Measurements from ENCODE around the gene GPR35. TPM values are rescaled to one million over a fixed set of nuclear protein-coding genes. Genes with fewer than 3 reads are reported as not detected.
A peak's percentile ranks its signal among the peaks of the same experiment; 100 is the strongest.

Gene GPR35
- total and polyA plus RNA-seq, 2 of the 13 experiments (the other 11 are each of a cell fraction or from before 2014, with no cell fraction given), result 27.1 to 44.2 TPM

- TF ChIP-seq TFAP4 (IDR thresholded peaks at IDR 0.05; ENCODE audit: borderline replicate concordance, low read depth) (peak; percentile 56; the same call in 1 of the 2 replicates), CAMTA2 (CRISPR knock-in tag; IDR thresholded peaks at IDR 0.05; ENCODE audit: borderline replicate concordance) (peak; percentile 65; the same call in 1 of the 2 replicates), SOX5 (CRISPR knock-in tag; IDR thresholded peaks at IDR 0.05; ENCODE audit: borderline replicate concordance) (0 out of 2 replicates have a peak, but pooled peaks have one; percentile 51), PITX1 (CRISPR knock-in tag; IDR thresholded peaks at IDR 0.05) (no peak), PHF20 (CRISPR knock-in tag; IDR thresholded peaks at IDR 0.05) (peak; percentile 55; the same call in 1 of the 2 replicates), BRF2 (CRISPR knock-in tag; IDR thresholded peaks at IDR 0.05) (no peak), PLRG1 (conservative IDR thresholded peaks at IDR 0.05) (no peak), CEBPB (IDR thresholded peaks at IDR 0.05; ENCODE audit: borderline replicate concordance, low read depth, low read length) (no peak), FOXA3 (CRISPR knock-in tag; IDR thresholded peaks at IDR 0.05) (peak; percentile 44; the same call in 1 of the 2 replicates), ZFYVE20 (CRISPR knock-in tag; IDR thresholded peaks at IDR 0.05; ENCODE audit: borderline replicate concordance, low read depth) (0 out of 2 replicates have a peak, but pooled peaks have one; percentile 20), MED8 (CRISPR knock-in tag; IDR thresholded peaks at IDR 0.05; ENCODE audit: insufficient replicate concordance) (peak; percentile 80), EEA1 (CRISPR knock-in tag; IDR thresholded peaks at IDR 0.05; ENCODE audit: borderline replicate concordance) (peak; percentile 46; the same call in 1 of the 2 replicates), DPF2 (CRISPR knock-in tag; IDR thresholded peaks at IDR 0.05; ENCODE audit: borderline replicate concordance, low read depth) (no peak; the same call in 1 of the 2 replicates), RELA (CRISPR knock-in tag; IDR thresholded peaks at IDR 0.05) (no peak), ZFX (CRISPR knock-in tag; IDR thresholded peaks at IDR 0.05; ENCODE audit: low read depth) (peak; percentile 83), ZNF121 (CRISPR knock-in tag; IDR thresholded peaks at IDR 0.05) (peak; percentile 64; the same call in 1 of the 2 replicates), MAZ (IDR thresholded peaks at IDR 0.05; ENCODE audit: borderline replicate concordance, low read depth, low read length) (peak; percentile 27; the same call in 1 of the 2 replicates), MAZ (CRISPR knock-in tag; IDR thresholded peaks at IDR 0.05; ENCODE audit: low read depth) (peak; percentile 23; the same call in 1 of the 2 replicates), PHF21A (CRISPR knock-in tag; IDR thresholded peaks at IDR 0.05) (no peak; the same call in 1 of the 2 replicates), MTA1 (CRISPR knock-in tag; IDR thresholded peaks at IDR 0.05; ENCODE audit: borderline replicate concordance) (peak; percentile 58; the same call in 1 of the 2 replicates), ZNF33A (CRISPR knock-in tag; IDR thresholded peaks at IDR 0.05; ENCODE audit: borderline replicate concordance) (no peak), NONO (IDR thresholded peaks at IDR 0.05) (no peak), NONO (CRISPR knock-in tag; conservative IDR thresholded peaks at IDR 0.05) (peak; percentile 81), U2AF2 (IDR thresholded peaks at IDR 0.05; ENCODE audit: low read depth, low read length) (no peak)
- TF ChIP-seq, protein P1, sequence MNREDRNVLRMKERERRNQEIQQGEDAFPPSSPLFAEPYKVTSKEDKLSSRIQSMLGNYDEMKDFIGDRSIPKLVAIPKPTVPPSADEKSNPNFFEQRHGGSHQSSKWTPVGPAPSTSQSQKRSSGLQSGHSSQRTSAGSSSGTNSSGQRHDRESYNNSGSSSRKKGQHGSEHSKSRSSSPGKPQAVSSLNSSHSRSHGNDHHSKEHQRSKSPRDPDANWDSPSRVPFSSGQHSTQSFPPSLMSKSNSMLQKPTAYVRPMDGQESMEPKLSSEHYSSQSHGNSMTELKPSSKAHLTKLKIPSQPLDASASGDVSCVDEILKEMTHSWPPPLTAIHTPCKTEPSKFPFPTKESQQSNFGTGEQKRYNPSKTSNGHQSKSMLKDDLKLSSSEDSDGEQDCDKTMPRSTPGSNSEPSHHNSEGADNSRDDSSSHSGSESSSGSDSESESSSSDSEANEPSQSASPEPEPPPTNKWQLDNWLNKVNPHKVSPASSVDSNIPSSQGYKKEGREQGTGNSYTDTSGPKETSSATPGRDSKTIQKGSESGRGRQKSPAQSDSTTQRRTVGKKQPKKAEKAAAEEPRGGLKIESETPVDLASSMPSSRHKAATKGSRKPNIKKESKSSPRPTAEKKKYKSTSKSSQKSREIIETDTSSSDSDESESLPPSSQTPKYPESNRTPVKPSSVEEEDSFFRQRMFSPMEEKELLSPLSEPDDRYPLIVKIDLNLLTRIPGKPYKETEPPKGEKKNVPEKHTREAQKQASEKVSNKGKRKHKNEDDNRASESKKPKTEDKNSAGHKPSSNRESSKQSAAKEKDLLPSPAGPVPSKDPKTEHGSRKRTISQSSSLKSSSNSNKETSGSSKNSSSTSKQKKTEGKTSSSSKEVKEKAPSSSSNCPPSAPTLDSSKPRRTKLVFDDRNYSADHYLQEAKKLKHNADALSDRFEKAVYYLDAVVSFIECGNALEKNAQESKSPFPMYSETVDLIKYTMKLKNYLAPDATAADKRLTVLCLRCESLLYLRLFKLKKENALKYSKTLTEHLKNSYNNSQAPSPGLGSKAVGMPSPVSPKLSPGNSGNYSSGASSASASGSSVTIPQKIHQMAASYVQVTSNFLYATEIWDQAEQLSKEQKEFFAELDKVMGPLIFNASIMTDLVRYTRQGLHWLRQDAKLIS (CRISPR knock-in tag; IDR thresholded peaks at IDR 0.05), result no peak
Observed at GRCh38 chr2:240604939-240605716, 20.2 kb upstream of the GPR35 start (continued).
